Breast epithelium (tissue), 3 donors: Measurements from ENCODE around the gene TRIM47.

Experiments
- CTCF ChIP-seq, 3 donors: fragments of 450-650 bp; IDR thresholded peaks; one replicate each; pipeline ENCODE4 v1.5.1; 2016 to 2017; ENCODE audit warnings: antibody characterized with exemption in 3 of 3, mild to moderate bottlenecking in 3 of 3, moderate library complexity in 3 of 3
- POLR2A ChIP-seq: fragments of 450-650 bp; IDR thresholded peaks from one replicate; pipeline ENCODE4 v1.6.1; 2016; ENCODE audit warnings: antibody characterized with exemption, mild to moderate bottlenecking, moderate library complexity
- POLR2AphosphoS5 ChIP-seq, 3 donors: sonication (generic); formaldehyde crosslinking; IDR thresholded peaks; one replicate each; pipeline ENCODE4 v1.6.1; 2017; ENCODE audit warnings: antibody characterized with exemption in 3 of 3

- TF ChIP-seq CTCF (IDR thresholded peaks at IDR 0.05) (no peak), POLR2AphosphoS5 (IDR thresholded peaks at IDR 0.05) (no peak), POLR2A (no peak)
Measured at GRCh38 chr17:75909051-75909811, 30.9 kb upstream of the TRIM47 start.
